NCI-H82 treated with DMSO at 0.1 percent for 48 hours (cell line): Measurements from ENCODE around the gene RAB22A.
"Not testable (repeated sequence)": the region's sequence is repeated elsewhere in the genome, so short reads cannot be mapped to it uniquely, and the experiment has no call there.

Experiments used
- DNase-seq: peaks from one replicate; lab custom pipeline; 2025; ENCODE audit not compliant: unreplicated experiment; lab: John Stamatoyannopoulos, UW

The RAB22A gene

GRCh38 chr20:58342104-58342945 is 32.8 kb downstream of the RAB22A start:
- DNase-seq = no peak

- DNase-seq = no peak
Observed at GRCh38 chr20:58344741-58345140, 35.2 kb downstream of the RAB22A start.

- DNase-seq = no peak
Observed at GRCh38 chr20:58349570-58349969, 40.1 kb downstream of the RAB22A start.

- DNase-seq = no peak
Observed at GRCh38 chr20:58352468-58352867, 43.0 kb downstream of the RAB22A start.

- no peak for DNase-seq
Observed at GRCh38 chr20:58359441-58359840, 49.9 kb downstream of the RAB22A start.

- DNase-seq = no peak
Observed at GRCh38 chr20:58360936-58361335, 51.4 kb downstream of the RAB22A start.

GRCh38 chr20:58361481-58362205 is 52.1 kb downstream of the RAB22A start:
- DNase-seq = no peak

GRCh38 chr20:58362206-58362516 is 52.6 kb downstream of the RAB22A start:
- DNase-seq = no peak

- DNase-seq = no peak
Observed at GRCh38 chr20:58362970-58363369, 53.5 kb downstream of the RAB22A start.

GRCh38 chr20:58366866-58367265 is 57.4 kb downstream of the RAB22A start:
- DNase-seq = no peak

GRCh38 chr20:58372806-58373205 is 63.3 kb downstream of the RAB22A start:
- DNase-seq = no peak

GRCh38 chr20:58373296-58373695 is 63.8 kb downstream of the RAB22A start:
- DNase-seq = not testable (repeated sequence)

- no peak for DNase-seq
Observed at GRCh38 chr20:58374027-58374850, 64.7 kb downstream of the RAB22A start.

- DNase-seq = no peak
Observed at GRCh38 chr20:58374906-58375758, 65.6 kb downstream of the RAB22A start.

GRCh38 chr20:58375759-58376352 is 66.3 kb downstream of the RAB22A start:
- DNase-seq = no peak

GRCh38 chr20:58377017-58377416 is 67.5 kb downstream of the RAB22A start:
- no peak for DNase-seq

GRCh38 chr20:58377766-58378401 is 68.4 kb downstream of the RAB22A start:
- no peak for DNase-seq

- DNase-seq = no peak
Observed at GRCh38 chr20:58378704-58379103, 69.2 kb downstream of the RAB22A start.

- no peak for DNase-seq
Observed at GRCh38 chr20:58381627-58382026, 72.1 kb downstream of the RAB22A start.

GRCh38 chr20:58382096-58382495 is 72.6 kb downstream of the RAB22A start:
- no peak for DNase-seq
